Psoas muscle (tissue), 8 donors: ENCODE data around the gene LMAN1L. TPM values are rescaled to one million over a fixed set of nuclear protein-coding genes. Genes with fewer than 3 reads are reported as not detected.

Experiments
- ATAC-seq, 4 donors: fragments of 200-7000 bp; cut with Tn5 transposase; one replicate each; pipeline ENCODE4 v1.9.1; 2020; ENCODE audit warnings: moderate library complexity in 3 of 4, mild to moderate bottlenecking in 2 of 4
- DNase-seq, 2 donors: peaks; one replicate each; pipeline ENCODE4 v3.0.0-alpha.2; 2020
- H3K27ac ChIP-seq: fragments of 200-600 bp; one replicate; pipeline ENCODE4 v1.8.0; 2022
- H3K27me3 ChIP-seq, 3 donors: fragments of 200-600 bp in 1 of 3; one replicate each; pipeline versions ENCODE4 v1.6.1 to v1.8.0; 2013 to 2022; ENCODE audit warnings: low read length in 2 of 3, mild to moderate bottlenecking in 2 of 3, moderate library complexity in 1 of 3; ENCODE audit not compliant: insufficient read depth in 3 of 3
- H3K36me3 ChIP-seq, 2 donors: fragments of 200-600 bp in 1 of 2; one replicate each; pipeline versions ENCODE4 v1.6.1 to v1.8.0; 2013 to 2022; ENCODE audit warnings: low read depth in 1 of 2, mild to moderate bottlenecking in 1 of 2, moderate library complexity in 1 of 2; ENCODE audit not compliant: insufficient read depth in 1 of 2
- H3K4me1 ChIP-seq: fragments of 200-600 bp; one replicate; pipeline ENCODE4 v1.8.0; 2022
- H3K4me3 ChIP-seq: fragments of 200-600 bp; one replicate; pipeline ENCODE4 v1.8.0; 2022; ENCODE audit warnings: mild to moderate bottlenecking
- H3K9me3 ChIP-seq: fragments of 200-600 bp; one replicate; pipeline ENCODE4 v1.8.0; 2022
- CTCF ChIP-seq: fragments of 200-600 bp; IDR thresholded peaks from one replicate; pipeline ENCODE4 v1.8.0; 2022; ENCODE audit warnings: antibody characterized with exemption
- WGBS, 3 donors: extraction: QIAGEN DNeasy Blood & Tissue Kit; methylation state at CpG; one replicate each; pipeline versions ENCODE4 v1.1.6 to v1.1.7; 2013; 5-methylcytosine and 5-hydroxymethylcytosine counted together
- intact Hi-C, 2 donors: fragments of 100-400 bp; cut with DNase I; formaldehyde crosslinking; loops; one replicate each; pipeline versions ENCODE4 v1.11.0 to v1.14.2; 2022
- polyA plus RNA-seq, 3 donors: library from polyadenylated mRNA; stranded (reverse); fragments of 200-250 nt; gene quantifications; one replicate each; pipeline ENCODE4 v1.2.3, GENCODE V29; 2013
- total RNA-seq, 4 donors: library from RNA; stranded (reverse); fragmentation: NEBNext Ultra II Directional in 2 of 4; extraction: Animal tissue kit (Norgen Biotek cat#: 25700) in 2 of 4; gene quantifications; one replicate each; pipeline versions ENCODE4 v1.2.1 to v1.2.4, GENCODE V29; 2021 to 2023
- donor health status: healthy with polysubstance abuse.
- donor health status: DM: no; HTN: no; CAD: no; lungs with moderate emphysema.
- donor health status: Bipolar disorder and iron deficiency.
- donor health status: healthy.
- donor health status: DM: yes; HTN: yes; CAD: no.
- donor health status: DM: no; HTN: no; CAD: no.
- donor health status: DM: no; HTN: no; CAD: no.
- donor health status: DM: yes; HTN: yes; CAD: no.

The LMAN1L gene
- total and polyA plus RNA-seq, 7 donors = 0.36 to 0.66 TPM; not detected in 5

- no peak overlapping the region for H3K4me3 ChIP-seq
- DNase-seq (peak; percentile 54 to 86), ATAC-seq (peak; percentile 87 to 96 (median 94))
- TF ChIP-seq CTCF = peak; percentile 35
- 12 to 14% (median 14%) methylated on average over 9 of the region's 9 CpGs for WGBS, 3 donors
- peak overlapping the region; percentile 68 for H3K27ac ChIP-seq
- H3K4me1 ChIP-seq = no peaks in the 10 kb centered on the region
- H3K27me3 ChIP-seq = no peaks in the 10 kb centered on the region
- no peaks in the 10 kb centered on the region for H3K9me3 ChIP-seq
- intact Hi-C loops = no loop called here
- H3K36me3 ChIP-seq = no peaks in the 10 kb centered on the region
These were observed 4.7 kb downstream of the LMAN1L start for GRCh38 chr15:74817370-74817737.

- intact Hi-C loops = no loop called here
- Histone ChIP-seq H3K4me1 (no peaks in the 10 kb centered on the region), H3K9me3 (no peaks in the 10 kb centered on the region), H3K27ac (no peak overlapping the region), H3K27me3 (no peaks in the 10 kb centered on the region), H3K4me3 (no peak overlapping the region), H3K36me3 (no peaks in the 10 kb centered on the region)
- ATAC-seq = no peak
- TF ChIP-seq CTCF = no peak
- 83 to 89% (median 84%) methylated on average over 5 of the region's 5 CpGs for WGBS, 3 donors
- no peak for DNase-seq
These were observed 7.4 kb downstream of the LMAN1L start for GRCh38 chr15:74820056-74820455.

- TF ChIP-seq CTCF = no peak
- H3K4me3 ChIP-seq = no peak overlapping the region
These were observed 8.6 kb downstream of the LMAN1L start for GRCh38 chr15:74821091-74821789.

GRCh38 chr15:74821790-74822158, 9.1 kb downstream of the LMAN1L start:
- H3K9me3 ChIP-seq = no peaks in the 10 kb centered on the region
- ATAC-seq (no peak), DNase-seq (no peak)
- WGBS, 3 donors = 72 to 79% (median 76%) methylated on average over 7 of the region's 7 CpGs
- TF ChIP-seq CTCF = no peak
- no peak overlapping the region for H3K4me3 ChIP-seq
- intact Hi-C loops = no loop called here
- no peaks in the 10 kb centered on the region for H3K4me1 ChIP-seq
- peaks cover 0 to 3% (median 0%) of the 10 kb centered on the region in 3 donors for H3K27me3 ChIP-seq
- H3K36me3 ChIP-seq = no peaks in the 10 kb centered on the region
- no peak overlapping the region for H3K27ac ChIP-seq

More at GRCh38 chr15:74821091-74821789, 8.6 kb downstream of the LMAN1L start:
- DNase-seq (no peak), ATAC-seq (no peak)
- Histone ChIP-seq H3K27ac (no peak overlapping the region), H3K27me3 (no peaks in the 10 kb centered on the region), H3K4me1 (no peaks in the 10 kb centered on the region), H3K9me3 (no peaks in the 10 kb centered on the region), H3K36me3 (no peaks in the 10 kb centered on the region)
- 48 to 58% (median 53%) methylated on average over 11 of the region's 11 CpGs for WGBS, 3 donors
- intact Hi-C loops = no loop called here

GRCh38 chr15:74822233-74822632, 9.6 kb downstream of the LMAN1L start:
- Histone ChIP-seq H3K27ac (no peak overlapping the region), H3K36me3 (no peaks in the 10 kb centered on the region), H3K9me3 (no peaks in the 10 kb centered on the region), H3K4me3 (no peak overlapping the region), H3K27me3 (peaks cover 0 to 8% (median 0%) of the 10 kb centered on the region in 3 donors), H3K4me1 (no peaks in the 10 kb centered on the region)
- 79 to 87% (median 85%) methylated on average over 4 of the region's 4 CpGs for WGBS, 3 donors
- no peak for DNase-seq
- no peak for ATAC-seq
- TF ChIP-seq CTCF = no peak
- intact Hi-C loops = no loop called here
